Fibroblast of skin of abdomen (primary cell): ENCODE data around the gene OFD1.
A peak's percentile ranks its signal among the peaks of the same experiment; 100 is the strongest.

Experiments used
- DNase-seq: peaks from one replicate; pipeline ENCODE4 v3.0.0-alpha.2; 2013

The OFD1 gene

DNA sequence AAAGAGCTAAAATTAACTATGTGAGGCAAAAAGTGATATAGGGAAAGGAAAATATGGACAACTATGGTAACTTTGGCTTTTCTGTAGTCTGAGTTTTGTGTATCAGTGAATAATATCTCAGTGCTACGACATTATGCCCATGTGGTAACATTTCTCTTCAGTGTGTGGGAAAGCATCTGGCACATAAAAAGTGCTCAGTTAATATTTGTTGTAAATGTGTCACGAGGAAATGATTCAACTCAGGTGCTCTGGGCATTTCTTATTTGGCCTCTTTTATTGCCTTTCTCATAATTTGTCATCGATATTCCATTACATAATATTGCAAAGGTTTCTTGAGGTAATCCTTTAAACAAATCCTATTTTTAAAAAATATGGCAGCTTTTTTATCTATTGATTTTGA is 17.6 kb downstream of the OFD1 start:
- no peak for DNase-seq

DNA sequence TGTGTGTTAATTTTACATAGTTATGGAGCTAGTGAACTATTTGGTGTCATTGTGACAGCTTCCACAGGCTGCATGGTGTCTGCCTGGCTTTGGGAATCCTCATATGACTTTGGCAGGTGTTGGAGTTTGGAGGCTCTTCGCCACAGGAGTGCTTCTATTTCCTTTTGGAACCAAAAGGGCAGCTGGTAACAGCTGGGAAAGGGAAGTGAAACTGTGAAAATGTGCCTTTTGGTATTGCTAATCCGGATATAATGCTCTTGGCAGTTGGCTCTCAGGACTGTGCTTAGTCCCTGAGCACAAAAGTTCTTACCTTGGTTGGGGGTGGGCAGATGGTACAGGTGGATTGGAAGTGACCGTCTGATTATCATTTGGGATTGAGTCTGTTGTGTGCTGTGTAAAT is 18.1 kb downstream of the OFD1 start:
- DNase-seq, result no peak

- DNase-seq, result no peak
Observed at GRCh38 chrX:13754765-13755164, 20.2 kb downstream of the OFD1 start.

DNA sequence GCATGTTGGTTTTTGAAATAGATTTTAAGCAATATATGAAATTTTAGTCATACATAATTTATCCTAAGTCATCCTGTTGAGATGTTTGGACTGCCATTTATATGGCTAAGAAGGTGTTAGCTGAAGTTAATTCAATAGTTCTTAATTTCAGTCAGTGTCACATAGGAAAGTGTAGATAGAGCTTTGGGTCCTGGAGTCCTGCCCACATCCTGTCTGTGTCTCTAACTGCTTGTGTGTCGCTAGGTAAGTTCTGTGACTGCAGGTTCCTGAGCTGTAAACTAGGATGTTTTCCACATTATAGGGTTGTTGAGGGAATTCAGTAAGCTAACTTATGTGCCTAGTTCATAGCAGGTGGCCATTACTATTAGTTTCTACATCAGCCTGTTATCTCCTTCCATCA is 20.7 kb downstream of the OFD1 start:
- DNase-seq, result no peak

DNA sequence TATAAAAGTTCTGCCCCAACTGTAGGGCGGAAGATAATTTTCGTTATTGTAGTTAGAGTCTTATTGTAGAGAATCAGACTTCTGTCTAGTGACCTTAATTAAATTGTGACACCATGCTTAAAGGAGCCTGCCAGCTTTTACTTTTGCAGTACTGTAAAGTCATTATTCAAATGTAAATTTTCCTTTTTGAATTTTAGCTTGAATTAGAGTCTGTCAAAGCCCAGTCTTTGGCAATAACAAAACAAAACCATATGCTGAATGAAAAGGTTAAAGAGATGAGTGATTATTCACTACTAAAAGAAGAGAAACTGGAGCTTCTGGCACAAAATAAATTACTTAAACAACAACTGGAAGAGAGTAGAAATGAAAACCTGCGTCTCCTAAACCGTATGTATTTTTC is 21.8 kb downstream of the OFD1 start:
- DNase-seq, result no peak

GRCh38 chrX:13759152-13759718 is 24.7 kb downstream of the OFD1 start:
- no peak for DNase-seq

DNA sequence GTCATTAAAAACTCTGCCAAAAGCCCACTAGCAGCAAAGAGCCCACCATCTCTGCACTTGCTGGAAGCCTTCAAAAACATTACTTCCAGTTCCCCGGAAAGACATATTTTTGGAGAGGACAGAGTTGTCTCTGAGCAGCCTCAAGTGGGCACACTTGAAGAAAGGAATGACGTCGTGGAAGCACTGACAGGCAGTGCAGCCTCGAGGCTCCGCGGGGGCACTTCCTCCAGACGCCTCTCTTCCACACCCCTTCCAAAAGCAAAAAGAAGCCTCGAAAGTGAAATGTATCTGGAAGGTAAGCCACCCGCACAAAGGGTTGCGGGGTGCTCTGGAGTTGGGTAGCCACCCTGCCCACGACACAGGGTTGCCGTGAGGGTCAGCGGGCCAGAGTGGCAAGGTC is 25.9 kb downstream of the OFD1 start:
- DNase-seq, result no peak

DNA sequence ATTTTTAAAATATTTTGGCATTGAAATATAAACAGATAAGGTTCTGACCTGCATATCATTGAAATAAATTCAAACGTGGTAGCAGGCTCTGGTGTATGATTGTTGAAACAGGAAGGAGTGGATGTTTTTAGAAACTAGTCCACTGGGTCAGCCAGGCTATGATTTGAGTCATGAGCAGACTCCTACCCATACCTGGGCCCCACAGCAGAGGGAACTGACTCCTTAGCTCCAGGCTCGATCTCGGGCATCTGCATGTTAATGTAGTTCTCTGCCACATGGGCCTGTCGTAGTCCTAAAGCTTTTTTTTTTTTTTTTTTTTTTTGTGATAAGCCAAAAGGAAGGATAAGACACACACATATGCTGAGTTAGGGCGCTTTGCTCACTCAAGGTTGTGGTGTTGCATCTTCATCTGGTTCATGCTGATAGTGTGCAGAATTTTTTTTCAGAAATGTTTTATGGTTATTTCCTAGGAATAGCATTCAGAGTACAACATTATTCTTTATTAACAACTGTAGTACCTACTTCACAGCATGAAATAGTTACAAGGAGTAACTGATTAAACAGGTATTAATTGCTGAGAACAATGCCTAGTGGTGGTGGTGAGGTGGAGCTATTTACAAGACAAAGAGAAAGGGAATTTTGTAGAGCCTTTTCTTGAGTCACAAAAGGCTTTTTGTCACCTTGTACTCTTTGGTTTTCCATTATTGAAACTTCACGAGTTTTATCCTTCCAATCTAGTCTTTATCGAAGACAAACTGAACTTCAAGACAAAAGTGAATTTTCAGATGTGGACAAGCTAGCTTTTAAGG is 27.3 kb downstream of the OFD1 start:
- DNase-seq, result no peak

- no peak for DNase-seq
Observed at GRCh38 chrX:13763489-13763888, 28.9 kb downstream of the OFD1 start.

DNA sequence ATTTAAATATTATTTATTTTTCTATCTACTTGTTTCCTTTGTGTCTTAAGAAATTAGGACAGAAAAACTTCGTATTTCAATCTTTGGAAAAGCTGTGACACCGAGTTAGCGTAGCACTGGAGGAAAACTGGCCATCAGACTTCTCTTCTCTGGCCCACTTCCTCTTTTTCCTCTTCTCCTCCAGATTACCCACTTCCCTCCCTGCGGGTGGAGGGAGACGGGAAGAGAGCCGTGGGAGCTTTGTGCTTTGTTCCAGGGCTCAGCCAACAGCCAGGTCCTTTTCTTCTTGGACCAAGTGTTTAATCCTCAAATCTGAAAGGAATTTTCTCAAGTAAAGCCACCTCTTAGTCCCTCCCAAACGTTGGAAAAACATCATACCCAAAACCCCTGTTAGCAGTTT is 29.7 kb downstream of the OFD1 start:
- no peak for DNase-seq

GRCh38 chrX:13764765-13765164 is 30.2 kb downstream of the OFD1 start:
- no peak for DNase-seq

DNA sequence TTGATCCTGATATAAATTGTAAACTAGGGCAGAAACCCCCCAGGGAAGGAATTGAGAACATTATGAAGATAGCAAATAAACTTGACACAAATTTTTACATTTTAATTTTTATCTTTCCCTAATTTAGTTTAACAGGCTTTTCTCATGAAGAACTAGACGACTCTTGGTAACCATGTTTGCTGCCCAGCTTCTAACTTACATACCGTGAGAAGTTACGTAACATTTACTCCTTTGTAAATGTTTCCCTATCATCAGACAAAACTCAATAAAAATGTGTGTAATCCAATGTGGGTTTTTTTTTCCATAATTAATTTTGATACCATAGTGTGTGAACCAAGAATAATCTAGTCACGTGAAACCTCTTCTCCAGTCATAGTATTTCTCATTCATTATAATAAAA is 34.4 kb downstream of the OFD1 start:
- no peak for DNase-seq

DNA sequence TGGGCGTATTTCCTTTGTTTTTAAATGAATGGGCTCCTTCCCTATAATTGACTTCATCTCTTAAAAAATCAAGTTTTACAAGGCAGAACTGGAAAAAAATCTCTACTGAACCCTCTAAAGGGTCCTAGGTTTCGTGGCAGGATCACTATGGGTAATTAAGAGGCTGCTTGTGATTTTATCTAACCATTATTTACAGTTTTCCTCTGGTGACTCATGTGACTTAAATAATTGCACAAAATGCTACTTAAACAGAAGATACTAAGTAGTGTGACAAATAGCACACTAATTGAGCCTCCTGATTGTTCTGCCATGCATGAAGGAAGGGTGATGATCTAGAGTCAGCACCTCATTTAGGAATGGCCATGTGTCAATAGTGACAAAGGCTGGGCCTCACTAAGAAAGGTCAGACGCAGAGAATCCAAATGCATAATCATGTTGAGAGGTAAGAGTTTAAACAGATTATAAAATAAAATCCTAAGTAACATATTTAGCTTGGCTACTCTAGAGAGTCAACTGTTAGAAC is 35.5 kb downstream of the OFD1 start:
- DNase-seq, result no peak

- DNase-seq, result no peak
Observed at GRCh38 chrX:13774696-13775095, 40.1 kb downstream of the OFD1 start.

GRCh38 chrX:13775837-13776236 is 41.3 kb downstream of the OFD1 start:
- no peak for DNase-seq

GRCh38 chrX:13776387-13776786 is 41.8 kb downstream of the OFD1 start:
- no peak for DNase-seq

DNA sequence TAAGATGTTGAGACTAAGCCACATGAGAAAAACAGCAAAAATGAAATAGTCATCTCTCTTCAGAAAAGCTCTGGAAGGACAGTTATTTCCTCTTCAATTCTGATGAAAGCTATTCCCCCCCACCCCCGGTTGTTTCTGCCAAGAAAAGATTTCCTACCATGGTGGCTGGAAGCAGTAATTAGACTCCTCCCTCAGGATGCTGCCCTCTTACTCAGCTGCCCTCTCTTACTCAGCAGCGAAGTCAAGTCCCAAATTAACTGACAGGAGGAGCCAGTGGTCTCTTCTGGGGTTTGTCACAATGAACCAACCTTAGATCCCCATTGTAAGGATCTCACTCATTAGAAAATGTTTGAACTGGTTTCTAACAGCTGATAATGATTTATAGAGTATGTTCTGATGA is 44.4 kb downstream of the OFD1 start:
- peak; percentile 20 for DNase-seq

DNA sequence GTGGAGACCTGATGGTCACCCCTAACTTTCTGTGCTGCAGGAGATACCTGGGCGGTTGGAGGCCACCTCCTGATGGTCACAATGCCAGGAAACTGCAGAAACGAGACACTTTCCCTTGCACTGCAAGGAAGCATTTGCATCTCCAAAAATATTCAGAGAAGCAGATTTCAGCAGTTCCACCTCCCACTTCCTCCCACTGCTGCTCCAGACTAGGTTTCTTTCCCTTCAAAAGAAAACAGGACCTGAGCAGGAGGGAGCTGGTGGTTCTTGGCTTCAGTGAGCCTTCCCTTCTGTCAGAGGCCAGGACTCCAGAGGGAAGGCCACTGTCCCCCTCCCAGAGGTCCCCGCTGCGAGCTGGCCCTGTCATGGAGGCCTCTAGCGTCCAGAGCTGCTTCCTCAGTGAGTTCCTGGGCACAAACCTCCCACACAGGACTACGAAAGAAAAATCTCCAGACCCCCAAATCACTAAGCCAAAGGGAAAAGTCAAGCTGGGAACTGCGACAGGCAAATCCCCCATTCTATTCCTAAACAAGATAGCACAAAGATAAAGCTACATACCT is 46.4 kb downstream of the OFD1 start:
- DNase-seq, result no peak

GRCh38 chrX:13786048-13786447 is 51.5 kb downstream of the OFD1 start:
- no peak for DNase-seq

GRCh38 chrX:13790206-13791131 is 55.9 kb downstream of the OFD1 start:
- no peak for DNase-seq

GRCh38 chrX:13791145-13791544 is 56.6 kb downstream of the OFD1 start:
- no peak for DNase-seq

GRCh38 chrX:13791559-13791958 is 57.0 kb downstream of the OFD1 start:
- DNase-seq, result no peak

DNA sequence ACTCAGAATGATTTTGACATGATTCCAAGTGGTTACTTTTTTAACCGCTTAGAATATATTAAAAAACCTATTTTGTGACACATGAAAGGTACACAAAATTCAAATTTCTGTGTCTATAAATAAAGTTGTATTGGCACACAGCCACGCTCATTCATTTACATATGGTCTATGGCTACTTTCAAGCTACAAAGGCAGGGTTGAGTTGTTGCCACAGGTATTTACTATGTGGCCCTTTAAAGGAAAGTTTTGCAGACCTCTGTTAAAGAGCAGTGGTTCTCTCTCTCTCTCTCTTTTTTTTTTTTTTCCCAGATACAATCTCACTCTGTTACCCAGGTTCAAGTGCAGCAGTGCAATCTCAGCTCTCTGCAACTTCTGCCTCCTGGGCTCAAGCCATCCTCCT is 59.3 kb downstream of the OFD1 start:
- DNase-seq, result no peak
